ENCODE data around the gene IFT25.
A peak's percentile ranks its signal among the peaks of the same experiment; 100 is the strongest.
"Not testable (repeated sequence)": the region's sequence is repeated elsewhere in the genome, so short reads cannot be mapped to it uniquely, and the experiment has no call there.

The IFT25 gene

DNA sequence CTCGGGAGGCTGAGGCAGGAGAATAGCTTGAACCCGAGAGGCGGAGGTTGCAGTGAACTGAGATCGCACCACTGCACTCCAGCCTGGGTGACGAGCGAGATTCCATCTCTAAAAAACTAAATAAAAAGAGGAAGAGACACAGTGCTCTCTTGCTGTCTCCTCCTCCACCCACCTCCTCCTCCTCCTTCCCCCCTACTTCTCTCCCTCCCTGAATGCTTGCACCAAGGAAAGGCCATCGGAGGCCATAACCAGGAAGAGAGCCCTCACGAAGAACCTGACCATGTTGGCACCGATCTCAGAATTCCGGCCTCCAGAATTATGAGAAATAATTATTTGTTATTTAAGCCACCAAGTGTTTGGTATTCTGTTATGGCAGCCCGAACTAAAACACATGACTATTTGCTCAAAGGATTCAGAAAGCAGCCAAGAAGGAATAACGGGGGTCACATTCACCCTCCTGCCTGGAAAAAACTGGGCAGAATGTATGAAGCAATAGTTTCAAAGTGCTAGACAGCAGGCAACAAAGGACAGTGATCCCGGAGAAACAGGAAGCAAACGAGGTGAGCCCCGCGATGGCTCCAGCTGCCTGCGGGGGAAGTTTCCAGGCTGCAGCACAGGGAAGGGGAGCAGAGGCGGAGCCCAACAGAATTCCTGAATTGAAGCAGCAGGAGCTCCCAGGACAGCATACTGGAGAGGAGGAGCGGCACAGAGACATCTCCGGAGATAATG is 36.7 kb upstream of the IFT25 start:
- TF ChIP-seq, protein P1, sequence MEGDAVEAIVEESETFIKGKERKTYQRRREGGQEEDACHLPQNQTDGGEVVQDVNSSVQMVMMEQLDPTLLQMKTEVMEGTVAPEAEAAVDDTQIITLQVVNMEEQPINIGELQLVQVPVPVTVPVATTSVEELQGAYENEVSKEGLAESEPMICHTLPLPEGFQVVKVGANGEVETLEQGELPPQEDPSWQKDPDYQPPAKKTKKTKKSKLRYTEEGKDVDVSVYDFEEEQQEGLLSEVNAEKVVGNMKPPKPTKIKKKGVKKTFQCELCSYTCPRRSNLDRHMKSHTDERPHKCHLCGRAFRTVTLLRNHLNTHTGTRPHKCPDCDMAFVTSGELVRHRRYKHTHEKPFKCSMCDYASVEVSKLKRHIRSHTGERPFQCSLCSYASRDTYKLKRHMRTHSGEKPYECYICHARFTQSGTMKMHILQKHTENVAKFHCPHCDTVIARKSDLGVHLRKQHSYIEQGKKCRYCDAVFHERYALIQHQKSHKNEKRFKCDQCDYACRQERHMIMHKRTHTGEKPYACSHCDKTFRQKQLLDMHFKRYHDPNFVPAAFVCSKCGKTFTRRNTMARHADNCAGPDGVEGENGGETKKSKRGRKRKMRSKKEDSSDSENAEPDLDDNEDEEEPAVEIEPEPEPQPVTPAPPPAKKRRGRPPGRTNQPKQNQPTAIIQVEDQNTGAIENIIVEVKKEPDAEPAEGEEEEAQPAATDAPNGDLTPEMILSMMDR (IDR thresholded peaks at IDR 0.05; ENCODE audit: control insufficient read depth, insufficient read depth, low read depth, low read length, missing control alignments), result no peak
- no peak for DNase-seq (ENCODE audit: low read depth)
- H3K4me3 ChIP-seq (ENCODE audit: control insufficient read depth, low read depth, low read length), result peak overlapping the region; percentile 30

GRCh38 chr1:53981220-53981619 is 35.7 kb upstream of the IFT25 start:
- no peak for DNase-seq (ENCODE audit: low read depth)
- TF ChIP-seq, protein P1 (IDR thresholded peaks at IDR 0.05; ENCODE audit: control insufficient read depth, insufficient read depth, low read depth, low read length, missing control alignments), result no peak
- no peak overlapping the region for H3K4me3 ChIP-seq (ENCODE audit: control insufficient read depth, low read depth, low read length)

DNA sequence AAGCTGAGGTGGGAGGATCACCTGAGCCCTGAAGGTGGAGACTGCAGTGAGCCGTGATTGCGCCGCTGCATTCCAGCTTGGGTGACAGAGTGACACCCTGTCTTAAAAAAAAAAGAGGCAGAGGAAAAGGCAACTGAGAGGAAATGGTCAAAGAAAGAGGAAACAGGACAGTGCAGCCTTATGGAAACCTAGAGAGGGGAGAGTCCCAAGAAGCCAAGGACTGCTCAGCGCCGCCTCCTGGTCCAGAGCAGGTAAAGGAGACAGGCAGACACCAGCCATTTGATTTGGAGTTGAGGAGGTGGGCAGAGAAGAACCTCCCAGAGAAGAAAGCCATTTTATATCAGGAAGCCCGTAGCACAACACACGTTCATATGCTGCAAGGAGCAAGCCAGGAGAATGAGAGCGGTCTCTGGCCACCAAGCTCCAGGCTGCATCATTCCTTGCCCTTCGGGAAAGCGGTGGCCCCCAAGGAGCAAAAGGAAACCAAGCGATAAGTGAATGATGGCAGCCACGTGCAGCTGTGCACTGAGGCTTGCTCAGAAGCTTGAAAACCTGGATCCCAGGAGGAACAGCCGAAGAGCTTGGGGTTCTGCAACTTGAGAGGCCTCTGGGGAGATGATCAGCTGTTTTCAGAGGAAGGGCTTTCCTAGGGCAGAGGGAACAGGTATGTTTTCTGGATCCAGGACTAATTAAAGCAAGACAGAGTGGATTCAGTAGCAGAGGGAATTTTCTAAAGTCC is 34.4 kb upstream of the IFT25 start:
- TF ChIP-seq, protein P1 (IDR thresholded peaks at IDR 0.05; ENCODE audit: control insufficient read depth, insufficient read depth, low read depth, low read length, missing control alignments), result no peak
- DNase-seq (ENCODE audit: low read depth), result no peak
- H3K4me3 ChIP-seq (ENCODE audit: control insufficient read depth, low read depth, low read length), result no peak overlapping the region

GRCh38 chr1:53975861-53976260 is 30.4 kb upstream of the IFT25 start:
- DNase-seq (ENCODE audit: low read depth), result no peak
- no peak overlapping the region for H3K4me3 ChIP-seq (ENCODE audit: control insufficient read depth, low read depth, low read length)
- TF ChIP-seq, protein P1 (IDR thresholded peaks at IDR 0.05; ENCODE audit: control insufficient read depth, insufficient read depth, low read depth, low read length, missing control alignments), result no peak

- no peak for DNase-seq (ENCODE audit: low read depth)
- no peak overlapping the region for H3K4me3 ChIP-seq (ENCODE audit: control insufficient read depth, low read depth, low read length)
- TF ChIP-seq, protein P1 (IDR thresholded peaks at IDR 0.05; ENCODE audit: control insufficient read depth, insufficient read depth, low read depth, low read length, missing control alignments), result no peak
Measured at GRCh38 chr1:53971718-53972117, 26.2 kb upstream of the IFT25 start.

DNA sequence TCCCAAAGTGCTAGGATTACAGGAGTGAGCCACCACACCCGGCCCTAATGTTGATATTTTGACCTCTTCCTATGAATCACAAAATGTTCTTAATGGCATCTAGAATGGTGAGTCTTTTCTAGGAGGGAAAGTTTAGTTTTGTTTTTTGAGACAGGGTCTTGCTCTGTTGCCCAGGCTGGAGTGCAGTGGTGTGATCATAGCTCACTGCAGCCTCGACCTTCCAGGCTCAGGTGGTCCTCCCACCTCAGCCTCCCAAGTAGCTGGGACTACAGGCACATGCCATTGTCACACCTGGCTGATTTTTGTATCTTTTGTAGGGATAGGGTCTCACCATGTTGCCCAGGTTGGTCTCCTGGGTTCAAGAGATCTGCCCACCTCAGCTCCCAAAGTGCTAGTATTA is 23.8 kb upstream of the IFT25 start:
- DNase-seq (ENCODE audit: low read depth); H3K4me3 ChIP-seq (ENCODE audit: control insufficient read depth, low read depth, low read length): not testable (repeated sequence)

- H3K4me3 ChIP-seq (ENCODE audit: control insufficient read depth, low read depth, low read length), result no peak overlapping the region
- no peak for DNase-seq (ENCODE audit: low read depth)
- TF ChIP-seq, protein P1 (IDR thresholded peaks at IDR 0.05; ENCODE audit: control insufficient read depth, insufficient read depth, low read depth, low read length, missing control alignments), result no peak
Measured at GRCh38 chr1:53968125-53968513, 22.6 kb upstream of the IFT25 start.
